Stimulated activated CD4-positive, alpha-beta T cell treated with anti-CD3 and anti-CD28 coated beads, Interleukin-15, amount 100 ng/mL, for 48 hours (primary cell): Measurements from ENCODE around the gene TRAPPC2L.

Source experiments
- DNase-seq, 2 donors: peaks; one replicate each; pipeline ENCODE4 v3.0.0-alpha.2; 2020; ENCODE audit warnings: low read depth in 2 of 2

The TRAPPC2L gene

DNA sequence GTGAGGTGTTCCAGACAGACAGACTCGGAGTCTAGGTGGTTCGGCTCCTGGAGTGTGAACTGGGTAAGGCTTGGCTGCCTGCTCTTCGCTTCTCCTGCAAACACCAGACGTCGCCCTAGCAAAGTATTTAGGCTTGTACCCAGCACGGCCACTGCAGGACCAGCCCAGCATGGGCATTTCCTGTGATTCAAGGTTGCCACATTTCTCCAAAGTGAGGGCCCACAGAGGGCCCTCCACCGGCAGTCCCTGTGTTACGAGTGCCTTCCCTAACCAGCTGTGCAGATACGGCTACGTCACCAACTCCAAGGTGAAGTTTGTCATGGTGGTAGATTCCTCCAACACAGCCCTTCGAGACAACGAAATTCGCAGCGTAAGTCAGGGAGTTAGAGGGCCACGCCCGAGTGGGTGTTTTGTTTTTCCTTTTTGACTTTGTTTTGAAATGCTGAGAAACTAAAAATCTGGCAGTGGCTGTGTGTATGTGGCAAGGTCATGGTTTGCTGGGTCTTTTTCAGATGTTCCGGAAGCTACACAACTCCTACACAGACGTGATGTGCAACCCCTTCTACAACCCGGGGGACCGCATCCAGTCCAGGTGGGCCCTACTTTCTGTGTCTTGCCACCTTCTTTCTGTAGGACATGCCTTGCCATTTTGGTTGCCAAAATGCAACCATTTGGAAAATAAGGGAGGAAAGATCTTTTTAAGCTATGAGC is 2.6 kb downstream of the TRAPPC2L start:
- no peak for DNase-seq

GRCh38 chr16:88861359-88861758 is 4.4 kb downstream of the TRAPPC2L start:
- DNase-seq, result no peak

DNA sequence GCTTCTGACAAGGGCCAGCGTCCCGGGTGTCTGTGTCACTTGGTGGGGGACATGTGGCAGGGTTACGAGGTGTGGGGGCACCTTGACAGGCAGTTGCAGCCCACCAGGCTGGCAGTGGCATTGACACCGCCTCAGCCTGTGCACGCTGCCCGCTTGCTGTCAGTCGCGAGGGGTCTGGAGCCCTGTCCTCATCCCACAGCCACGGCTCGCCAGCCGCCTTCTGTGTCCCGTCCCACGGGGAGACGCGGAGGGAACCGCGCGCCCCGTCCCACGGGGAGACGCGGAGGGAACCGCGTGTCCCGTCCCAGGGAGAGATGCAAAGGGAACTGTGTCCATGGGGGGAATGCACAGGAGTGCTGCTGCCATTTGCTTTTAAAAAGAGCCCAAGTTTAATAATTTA is 6.0 kb downstream of the TRAPPC2L start:
- no peak for DNase-seq

DNA sequence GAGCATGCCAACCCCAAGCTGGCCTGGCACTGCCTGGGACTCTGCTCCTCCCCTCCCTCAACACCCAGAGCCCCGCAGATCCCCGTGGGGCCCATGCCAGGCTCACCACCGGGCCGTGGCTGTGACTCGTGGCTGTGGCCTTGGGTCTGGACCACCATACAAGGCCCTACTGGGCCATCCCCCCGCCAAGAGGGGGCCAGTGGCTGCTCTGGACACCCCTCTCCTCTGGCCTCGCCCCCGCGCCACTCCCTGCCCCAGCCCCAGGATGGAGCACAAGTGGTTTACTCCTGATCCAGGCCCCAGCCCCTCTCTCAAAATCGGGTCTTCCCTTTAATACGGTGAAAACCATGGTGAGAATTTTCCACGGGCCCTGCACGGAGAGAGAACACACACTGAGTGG is 6.5 kb downstream of the TRAPPC2L start:
- no peak for DNase-seq

- no peak for DNase-seq
Observed at GRCh38 chr16:88864099-88864498, 7.2 kb downstream of the TRAPPC2L start.

GRCh38 chr16:88864521-88864920 is 7.6 kb downstream of the TRAPPC2L start:
- no peak for DNase-seq

GRCh38 chr16:88865310-88865709 is 8.4 kb downstream of the TRAPPC2L start:
- no peak for DNase-seq

GRCh38 chr16:88865742-88866141 is 8.8 kb downstream of the TRAPPC2L start:
- DNase-seq, result no peak

GRCh38 chr16:88866151-88866920 is 9.4 kb downstream of the TRAPPC2L start, which contains the start of gene PABPN1L:
PABPN1L (minus strand) TSS chr16:88866660; CDS start chr16:88866606, 54 bp downstream.
- DNase-seq, result no peak

DNA sequence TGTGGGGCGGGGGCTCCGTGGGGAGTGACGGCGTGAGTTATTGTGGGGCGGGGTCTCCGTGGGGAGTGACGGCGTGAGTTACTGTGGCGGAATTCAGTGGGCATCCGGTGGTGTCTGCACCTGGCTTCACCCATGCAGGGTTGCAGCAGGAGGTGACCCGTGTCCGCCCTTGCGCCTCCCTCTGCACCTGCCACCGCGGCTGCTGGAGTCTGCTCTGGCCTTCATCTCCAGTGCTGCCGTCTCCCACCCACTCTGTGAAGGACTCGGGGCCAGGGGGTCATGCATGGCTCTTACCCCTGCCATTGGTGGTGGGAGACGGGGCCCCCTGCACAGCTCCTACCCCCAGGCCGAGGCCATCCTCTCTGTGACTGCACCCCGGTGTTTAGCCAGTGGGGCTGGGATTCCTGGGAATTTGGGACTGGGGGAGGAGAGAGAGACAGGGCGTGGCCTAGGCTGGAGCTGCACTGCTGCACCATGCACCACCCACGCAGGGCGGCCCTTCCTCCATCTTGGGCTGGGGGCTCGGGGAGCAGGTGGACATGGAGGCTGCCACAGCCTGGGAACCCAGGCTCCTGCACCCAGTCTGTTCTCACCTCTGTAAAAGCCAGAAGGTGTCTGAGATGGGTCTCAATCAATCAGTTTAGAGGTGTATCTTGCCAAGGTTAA is 10.8 kb downstream of the TRAPPC2L start:
- no peak for DNase-seq

DNA sequence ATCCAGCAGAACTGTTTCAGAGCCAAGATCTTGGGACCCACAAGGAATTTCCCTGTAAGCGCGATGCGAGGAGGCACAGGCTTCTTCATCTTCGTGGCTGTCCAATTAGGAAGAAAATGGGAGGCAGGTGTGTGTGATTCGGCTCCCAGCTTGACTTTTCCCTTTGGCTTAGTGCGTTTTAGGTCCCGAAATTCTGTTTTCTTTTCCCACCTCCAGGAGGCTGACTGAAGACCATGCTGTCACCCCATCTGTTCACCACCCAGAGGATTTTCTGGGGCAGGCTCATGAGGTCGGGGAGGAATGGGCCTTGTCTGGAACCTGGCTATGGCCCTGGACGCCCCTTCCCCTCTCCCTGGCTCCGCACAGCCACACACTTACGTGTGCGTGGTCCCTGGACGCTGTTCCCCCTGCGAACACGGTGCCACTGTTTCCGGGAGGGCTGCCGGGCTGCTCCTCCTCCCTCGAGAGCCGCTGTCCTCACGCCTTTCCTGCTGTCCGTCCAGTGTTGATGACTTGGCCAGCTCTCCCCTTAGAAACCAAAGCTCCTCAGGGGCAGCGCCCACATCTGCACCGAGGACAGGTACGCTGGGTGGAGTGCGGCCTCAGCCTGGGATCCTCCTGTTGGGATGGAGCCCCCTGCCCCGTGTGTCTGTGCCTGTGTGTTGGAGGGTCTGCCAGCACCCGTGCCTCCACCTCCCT is 12.2 kb downstream of the TRAPPC2L start:
- no peak for DNase-seq

DNA sequence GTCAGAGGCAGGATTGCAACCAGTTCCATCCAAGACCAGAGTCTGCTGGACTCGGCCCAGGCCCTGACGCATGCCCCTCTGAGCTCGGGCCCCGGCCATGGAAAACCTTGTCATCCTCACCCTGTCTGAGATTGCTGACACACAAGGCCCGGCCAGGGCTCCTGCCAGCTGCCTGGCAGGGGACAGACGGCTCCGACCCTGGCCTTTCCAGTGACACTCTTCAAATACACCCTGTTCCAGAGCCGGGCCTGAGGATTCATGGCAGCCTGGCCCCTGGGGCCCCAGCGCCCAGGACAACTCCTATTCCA is 12.7 kb downstream of the TRAPPC2L start:
- no peak for DNase-seq

GRCh38 chr16:88870608-88871348 is 13.9 kb downstream of the TRAPPC2L start:
- DNase-seq, result no peak

DNA sequence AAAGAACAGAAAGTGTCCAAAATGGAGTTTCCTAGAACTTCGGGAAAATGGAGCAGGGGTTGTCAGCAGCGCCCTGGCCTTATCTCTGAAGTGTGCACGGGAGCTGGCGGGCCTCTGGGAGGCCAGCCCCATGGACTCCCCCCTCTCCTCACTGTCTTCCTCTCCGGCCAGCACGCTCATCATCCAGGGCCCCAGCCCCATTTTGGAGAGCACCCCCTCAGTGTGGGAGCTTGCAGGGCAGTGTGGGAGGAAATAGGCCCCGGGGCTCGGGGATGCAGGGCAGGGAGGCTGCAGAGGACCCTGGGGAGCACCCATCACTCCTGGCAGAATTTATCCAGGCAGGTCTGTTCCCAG is 14.4 kb downstream of the TRAPPC2L start:
- no peak for DNase-seq

GRCh38 chr16:88871730-88872416 is 14.9 kb downstream of the TRAPPC2L start:
- DNase-seq, result no peak

- no peak for DNase-seq
Observed at GRCh38 chr16:88872650-88873331, 15.9 kb downstream of the TRAPPC2L start.

GRCh38 chr16:88874938-88875599 is 18.1 kb downstream of the TRAPPC2L start:
- DNase-seq, result no peak

DNA sequence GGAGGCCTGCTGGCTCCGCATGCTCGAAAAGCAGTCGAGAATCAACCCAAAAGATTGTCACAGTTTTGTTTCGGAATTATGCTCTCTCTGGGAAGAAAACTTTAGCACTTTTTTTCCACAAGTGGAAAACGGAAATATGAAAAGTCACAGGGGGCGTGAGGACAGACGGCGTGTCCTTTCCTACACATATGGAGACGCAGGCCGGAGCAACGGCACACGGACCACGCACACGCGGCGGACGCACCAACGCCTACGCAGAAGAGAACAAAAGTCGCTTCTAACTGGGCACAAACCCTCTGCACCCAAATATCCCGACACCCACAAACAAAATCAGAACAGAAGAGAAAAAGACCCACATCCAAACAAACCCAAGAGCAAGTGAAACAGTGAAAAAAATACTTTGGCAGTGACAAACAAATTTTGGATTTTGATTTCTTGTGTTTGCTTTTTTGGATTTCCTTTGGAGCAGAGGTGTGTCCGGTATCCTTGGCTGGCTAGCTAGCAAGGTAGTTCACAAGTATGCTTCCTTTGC is 18.8 kb downstream of the TRAPPC2L start:
- no peak for DNase-seq

- DNase-seq, result no peak
Observed at GRCh38 chr16:88876942-88877526, 20.1 kb downstream of the TRAPPC2L start.
